Neural cell (in vitro differentiated cells): ENCODE measurements around the gene RBM10.

Experiments used
- CTCF ChIP-seq: fragments of 450-650 bp; IDR thresholded peaks from 2 replicates; pipeline ENCODE4 v1.5.1; 2014; ENCODE audit warnings: antibody characterized with exemption, mild to moderate bottlenecking, moderate library complexity; ENCODE audit not compliant: poor library complexity, severe bottlenecking
- RAD21 ChIP-seq: fragments of 450-650 bp; conservative IDR thresholded peaks from 2 replicates; pipeline ENCODE4 v1.6.1; 2014; ENCODE audit warnings: antibody characterized with exemption, mild to moderate bottlenecking, moderate library complexity
- TAF1 ChIP-seq: IDR thresholded peaks from 2 replicates; pipeline ENCODE4 v1.6.1; 2012; ENCODE audit warnings: low read depth

- no peak for TF ChIP-seq CTCF
- no peak for TF ChIP-seq RAD21
- TF ChIP-seq TAF1 = no peak
Observed at GRCh38 chrX:47224896-47225290, 79.9 kb downstream of the RBM10 start.
